HG03025 (cell line): ENCODE data around the gene CGNL1.

ENCODE experiments used
- ATAC-seq: cut with Tn5 transposase; IDR thresholded peaks from one replicate; pipeline ENCODE4 v1.9.1; 2021; ENCODE audit warnings: mild to moderate bottlenecking, moderate library complexity; ENCODE audit not compliant: unreplicated experiment, low FRiP score

The CGNL1 gene

GRCh38 chr15:57348081-57348480, 28.2 kb upstream of the CGNL1 start:
- ATAC-seq, result no peak

DNA sequence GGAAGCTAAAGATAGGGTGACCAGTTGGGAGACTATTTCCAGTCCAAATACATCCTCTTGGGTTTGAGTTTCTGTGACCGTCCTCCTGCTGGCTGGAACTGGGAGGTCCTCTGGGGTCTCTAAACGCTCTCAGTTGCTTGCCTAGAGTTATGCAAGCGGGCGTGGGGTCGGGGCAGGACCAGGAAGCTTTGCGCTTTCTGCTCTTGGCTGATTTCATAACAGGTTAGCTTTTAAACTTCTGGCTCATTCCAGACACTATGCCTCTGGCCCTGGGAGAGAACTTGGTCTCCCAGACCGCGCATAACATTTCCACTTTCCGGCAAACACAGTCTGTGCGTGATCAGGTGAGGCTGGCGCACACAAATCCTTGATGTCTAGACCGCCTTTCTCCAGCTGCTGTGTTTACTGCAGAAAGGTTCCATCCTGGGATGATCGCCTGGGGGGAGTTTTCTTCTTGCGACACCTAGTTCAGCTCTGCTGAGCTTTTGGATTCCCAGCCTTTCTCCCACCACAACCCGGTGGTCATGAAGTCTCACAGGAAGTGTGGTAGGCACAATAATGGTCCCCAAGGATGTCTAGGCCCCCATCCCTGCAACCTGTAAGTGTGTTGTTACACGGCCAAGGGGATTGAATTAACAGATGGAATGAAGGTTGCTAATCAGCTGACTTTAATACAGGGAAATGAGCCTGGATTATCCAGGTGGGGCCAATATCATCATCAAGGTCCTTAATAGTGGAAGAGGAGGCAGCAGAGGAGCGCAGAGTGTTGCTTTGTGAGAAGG, 23.6 kb upstream of the CGNL1 start:
- ATAC-seq, result no peak

- no peak for ATAC-seq
Measured at GRCh38 chr15:57353317-57353804, 22.9 kb upstream of the CGNL1 start.

GRCh38 chr15:57354436-57355123, 21.7 kb upstream of the CGNL1 start:
- ATAC-seq, result no peak

DNA sequence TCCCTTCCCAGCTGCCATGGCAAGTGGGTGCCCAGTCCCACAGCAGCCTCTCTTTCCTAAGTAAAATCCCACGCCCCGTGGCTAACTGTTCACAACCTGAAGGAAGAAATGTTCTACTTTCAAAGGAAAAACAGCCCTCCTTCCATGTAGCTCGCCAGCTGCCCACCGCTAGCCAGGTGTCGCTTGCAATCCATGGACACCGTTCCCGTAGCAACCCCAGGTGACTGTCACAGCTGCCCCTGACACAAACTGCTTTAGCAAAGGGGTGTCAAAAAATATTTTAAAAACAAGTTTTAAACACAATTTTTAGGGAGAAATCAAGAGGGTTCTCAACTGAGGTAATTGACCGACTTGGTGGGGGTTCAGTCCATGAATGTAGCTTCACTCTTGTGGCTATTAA, 21.0 kb upstream of the CGNL1 start:
- ATAC-seq, result no peak

DNA sequence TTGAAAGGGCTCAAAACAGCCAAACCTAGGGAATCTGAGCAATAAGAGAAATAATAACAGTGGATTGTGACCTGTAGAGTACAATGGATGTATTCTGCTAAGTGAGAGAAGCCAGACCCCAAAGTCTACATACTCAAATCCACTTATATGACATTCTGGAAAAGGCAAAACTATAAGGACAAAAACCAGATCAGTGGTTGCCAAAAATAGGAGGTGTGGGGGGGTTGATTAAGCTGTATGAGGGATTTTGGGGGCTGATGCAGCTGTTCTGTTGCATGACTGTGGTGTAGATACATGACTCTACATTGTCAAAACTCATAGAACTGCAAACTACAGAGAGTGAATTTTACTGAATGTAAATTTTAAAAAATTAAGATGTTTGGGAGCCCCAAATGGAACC, 20.1 kb upstream of the CGNL1 start:
- no peak for ATAC-seq

- ATAC-seq, result no peak
Measured at GRCh38 chr15:57356636-57357035, 19.7 kb upstream of the CGNL1 start.

DNA sequence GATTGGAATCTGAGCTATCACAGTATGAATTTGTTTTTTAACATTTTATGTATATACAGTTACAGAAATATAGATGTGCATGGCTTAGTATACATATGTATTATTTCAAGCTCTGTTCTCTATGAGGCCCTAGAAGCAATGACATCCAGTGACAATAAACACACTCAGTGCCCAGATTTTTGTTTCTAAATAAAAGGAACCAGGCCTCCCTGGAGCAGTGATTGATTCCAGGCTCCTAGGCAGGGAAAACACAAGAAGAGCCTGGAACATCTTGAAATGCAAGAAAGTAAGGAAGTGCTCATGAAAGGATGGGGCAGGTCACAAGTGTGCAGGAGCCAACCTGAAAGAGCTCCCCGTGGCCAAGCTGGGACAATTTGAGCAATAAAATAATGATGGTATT, 18.5 kb upstream of the CGNL1 start:
- no peak for ATAC-seq

DNA sequence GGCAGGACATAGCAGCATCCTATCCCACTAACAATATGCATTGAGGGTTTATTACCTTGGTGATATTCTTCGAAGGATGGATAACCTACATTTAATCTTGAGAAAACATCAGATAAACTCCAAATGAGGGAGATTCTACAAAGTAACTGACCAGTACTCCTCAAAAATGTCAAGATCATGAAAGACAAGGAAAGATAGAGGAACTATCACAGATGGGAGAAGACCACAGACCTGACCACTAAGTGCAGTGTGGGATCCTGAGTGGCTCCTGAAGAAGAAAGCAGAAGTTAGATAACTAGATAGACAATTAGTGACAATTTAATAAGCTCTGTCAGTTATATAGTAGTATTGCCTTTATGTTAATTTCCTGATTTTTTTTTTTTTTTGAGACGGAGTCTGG, 17.7 kb upstream of the CGNL1 start:
- ATAC-seq, result no peak

DNA sequence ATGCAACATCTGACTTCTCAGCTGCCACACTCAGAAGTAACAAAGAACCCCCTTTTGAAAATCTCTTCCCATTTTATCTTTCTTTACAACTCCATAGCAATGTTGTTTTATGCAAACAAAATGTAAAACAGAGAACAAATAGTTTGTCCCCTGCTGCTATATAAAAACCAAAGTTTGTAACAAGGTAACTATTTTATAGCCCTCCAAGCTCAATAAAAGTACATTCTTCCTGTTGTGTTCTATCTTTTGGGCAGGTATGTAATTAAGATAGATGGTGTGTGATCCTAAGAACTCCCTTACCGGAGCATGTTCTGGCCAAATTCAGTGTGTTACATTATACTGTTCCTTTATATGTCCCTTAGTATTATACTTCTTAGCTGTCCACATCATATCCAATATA, 12.6 kb upstream of the CGNL1 start:
- no peak for ATAC-seq

- ATAC-seq, result no peak
Measured at GRCh38 chr15:57364282-57365007, 11.9 kb upstream of the CGNL1 start.

DNA sequence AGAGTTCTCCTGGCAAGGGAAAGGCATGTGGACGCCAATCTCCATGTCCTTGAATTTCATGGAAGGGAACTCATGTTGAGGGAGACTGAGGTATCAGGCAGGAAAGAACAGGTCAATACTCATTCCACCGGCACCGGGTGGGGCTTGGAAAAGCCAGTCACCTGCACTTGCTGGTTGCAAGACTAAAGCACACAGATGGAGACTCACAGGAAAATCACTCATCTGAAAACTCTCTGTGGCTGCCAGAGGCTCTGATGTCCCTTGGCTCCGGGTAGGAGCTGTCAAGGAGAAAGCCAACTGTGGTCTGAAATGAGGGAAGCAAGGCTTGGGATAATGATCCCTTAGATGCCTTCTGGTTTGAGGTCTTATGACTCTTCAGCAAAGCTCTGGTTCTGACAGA, 8.7 kb upstream of the CGNL1 start:
- ATAC-seq, result no peak

GRCh38 chr15:57370929-57371328, 5.4 kb upstream of the CGNL1 start:
- ATAC-seq, result no peak

- ATAC-seq, result no peak
Measured at GRCh38 chr15:57373251-57373881, 2.9 kb upstream of the CGNL1 start.

DNA sequence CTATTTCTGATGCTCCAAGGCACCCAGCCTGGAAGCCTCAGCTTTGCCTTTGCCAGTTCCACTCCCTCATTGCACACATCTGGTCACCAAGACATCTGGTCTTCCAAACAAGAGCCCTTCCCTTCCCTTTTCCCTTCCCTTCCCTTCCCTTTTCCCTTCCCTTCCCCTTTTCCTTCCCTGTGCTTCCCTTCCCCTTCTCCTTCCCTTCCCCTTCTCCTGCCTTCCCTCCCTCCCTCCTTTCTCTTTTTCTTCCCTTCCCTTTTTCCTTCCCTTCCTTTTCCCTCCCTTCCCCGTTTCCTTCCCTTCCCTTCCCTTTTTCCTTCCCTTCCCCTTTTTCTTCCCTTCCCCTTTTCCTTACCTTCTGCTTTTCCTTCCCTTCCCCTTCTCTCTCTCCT, 2.4 kb upstream of the CGNL1 start:
- ATAC-seq, result no peak

DNA sequence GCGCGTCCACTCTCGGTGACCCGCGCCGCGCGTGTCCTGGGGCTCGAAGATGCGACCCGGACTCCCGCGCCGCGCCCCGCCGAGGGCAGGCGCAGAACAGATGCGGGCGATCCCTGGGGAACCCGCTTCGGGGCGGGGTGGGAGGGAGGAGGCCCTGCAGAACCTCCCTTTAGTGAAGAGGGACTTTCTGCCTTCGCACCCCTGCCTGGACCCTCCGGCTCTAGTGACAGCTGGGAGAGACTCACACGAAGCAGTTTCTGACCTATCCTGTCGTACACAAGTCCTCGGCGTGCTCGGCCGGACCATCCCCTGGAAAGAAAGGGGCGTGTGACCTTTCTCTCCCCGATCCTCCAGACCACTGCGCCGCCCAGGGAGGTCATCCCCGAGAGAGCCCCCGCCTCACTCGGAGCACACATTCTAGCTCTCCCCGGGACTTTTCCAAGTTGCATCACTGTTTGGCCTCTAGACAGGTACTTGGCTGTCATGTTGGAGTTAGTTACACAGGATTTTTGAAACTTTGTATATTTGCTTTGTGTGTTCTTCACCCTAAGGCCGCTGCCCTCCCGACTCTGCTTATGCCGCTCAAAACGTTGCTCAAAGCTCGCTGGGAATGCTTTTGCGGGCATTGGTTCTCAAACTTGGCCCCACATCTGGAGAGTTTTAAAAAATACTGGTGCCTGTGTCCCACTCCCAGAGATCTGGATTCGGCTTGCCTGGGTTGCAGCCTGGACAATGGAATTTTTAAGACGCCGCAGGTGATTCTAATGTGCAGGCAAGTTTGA, 582 bp downstream of the CGNL1 start:
- no peak for ATAC-seq

DNA sequence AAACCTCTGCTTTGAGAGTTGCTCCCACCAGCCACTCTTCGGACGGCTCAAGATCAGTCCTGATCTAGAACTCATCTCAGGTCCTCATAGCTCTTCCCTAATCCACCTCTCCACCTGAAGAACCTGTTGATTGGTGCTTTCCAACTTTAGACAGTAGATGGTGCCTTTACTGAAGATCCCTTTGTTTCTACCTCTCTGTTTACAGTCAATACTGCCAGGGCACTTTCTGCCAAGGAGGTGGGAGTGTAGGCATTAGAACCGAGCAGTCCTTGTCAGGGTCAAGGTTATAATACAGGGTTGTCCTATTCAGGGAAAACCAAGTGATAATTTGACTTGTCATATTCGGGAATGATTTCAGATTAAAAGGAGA, 1.2 kb downstream of the CGNL1 start:
- ATAC-seq, result no peak

DNA sequence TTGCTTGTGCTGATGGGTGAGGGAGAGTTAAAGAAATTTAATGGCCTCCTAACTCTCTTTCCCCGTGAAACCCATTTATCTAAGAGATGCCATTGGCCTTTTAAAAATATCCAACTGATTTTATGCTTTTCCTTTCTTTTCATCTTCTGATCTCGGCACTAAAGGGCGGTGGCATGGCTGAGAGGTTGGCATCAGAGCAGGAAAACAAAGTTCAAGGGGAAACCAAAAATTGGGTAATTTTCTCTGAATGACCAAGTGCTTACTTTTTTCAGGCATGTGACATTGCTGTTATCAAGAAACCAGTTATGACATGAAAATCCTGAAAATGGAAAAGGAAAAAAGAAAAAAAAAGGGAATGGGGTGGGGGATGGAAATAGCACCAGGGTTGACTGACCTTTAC, 3.2 kb downstream of the CGNL1 start:
- ATAC-seq, result no peak

- no peak for ATAC-seq
Measured at GRCh38 chr15:57380854-57381253, 4.5 kb downstream of the CGNL1 start.

GRCh38 chr15:57382215-57382614, 5.9 kb downstream of the CGNL1 start:
- no peak for ATAC-seq
